HG03108 (cell line): ENCODE measurements around the gene SLC37A1.

Source experiments
- ATAC-seq: cut with Tn5 transposase; IDR thresholded peaks from one replicate; pipeline ENCODE4 v1.9.1; 2021; ENCODE audit warnings: moderate library complexity; ENCODE audit not compliant: unreplicated experiment

The SLC37A1 gene

GRCh38 chr21:42478504-42478903 lies 35.1 kb upstream of the SLC37A1 start:
- ATAC-seq: no peak

GRCh38 chr21:42479582-42479981 lies 34.1 kb upstream of the SLC37A1 start:
- no peak for ATAC-seq

- ATAC-seq: no peak
Measured at GRCh38 chr21:42480736-42481135, 32.9 kb upstream of the SLC37A1 start.

- ATAC-seq: no peak
Measured at GRCh38 chr21:42481169-42481568, 32.5 kb upstream of the SLC37A1 start.

- ATAC-seq: no peak
Measured at GRCh38 chr21:42484966-42485365, 28.7 kb upstream of the SLC37A1 start.

GRCh38 chr21:42486072-42486471 lies 27.6 kb upstream of the SLC37A1 start:
- no peak for ATAC-seq

- no peak for ATAC-seq
Measured at GRCh38 chr21:42486531-42486930, 27.1 kb upstream of the SLC37A1 start.

GRCh38 chr21:42489006-42489563 lies 24.6 kb upstream of the SLC37A1 start:
- no peak for ATAC-seq

- ATAC-seq: no peak
Measured at GRCh38 chr21:42489991-42490390, 23.7 kb upstream of the SLC37A1 start.

GRCh38 chr21:42490720-42491119 lies 22.9 kb upstream of the SLC37A1 start:
- ATAC-seq: no peak

- no peak for ATAC-seq
Measured at GRCh38 chr21:42491328-42491727, 22.3 kb upstream of the SLC37A1 start.

GRCh38 chr21:42492201-42492600 lies 21.5 kb upstream of the SLC37A1 start:
- no peak for ATAC-seq

- ATAC-seq: no peak
Measured at GRCh38 chr21:42493109-42494060, 20.3 kb upstream of the SLC37A1 start.

- ATAC-seq: no peak
Measured at GRCh38 chr21:42495027-42495426, 18.6 kb upstream of the SLC37A1 start.

- ATAC-seq: no peak
Measured at GRCh38 chr21:42495765-42496119, 17.9 kb upstream of the SLC37A1 start.

GRCh38 chr21:42496120-42496838 lies 17.4 kb upstream of the SLC37A1 start, which contains the start of gene RSPH1:
Gene RSPH1, minus strand, starts transcription at chr21:42496224. Its CDS starts 38 bp downstream, at chr21:42496186.
- ATAC-seq: peak; percentile 99

GRCh38 chr21:42496839-42497202 lies 16.8 kb upstream of the SLC37A1 start:
- no peak for ATAC-seq

GRCh38 chr21:42498012-42498411 lies 15.6 kb upstream of the SLC37A1 start:
- ATAC-seq: no peak

- no peak for ATAC-seq
Measured at GRCh38 chr21:42499444-42500112, 14.1 kb upstream of the SLC37A1 start.

- no peak for ATAC-seq
Measured at GRCh38 chr21:42500225-42500624, 13.4 kb upstream of the SLC37A1 start.

GRCh38 chr21:42500736-42501135 lies 12.9 kb upstream of the SLC37A1 start:
- no peak for ATAC-seq
